ENCODE measurements around the gene NDUFC1.

The NDUFC1 gene

GRCh38 chr4:139279760-139280620, 22.3 kb downstream of the NDUFC1 start, which contains the start of gene MGARP:
Gene MGARP (minus strand): TSS chr4:139280225. CDS start chr4:139280158, 67 bp downstream.
- DNase-seq (ENCODE audit: extremely low read depth, low read depth): no peak
- no peak for TF ChIP-seq CTCF (IDR thresholded peaks at IDR 0.05; ENCODE audit: low read depth, low read length, missing control alignments)
- H3K4me3 ChIP-seq (replicated peaks; ENCODE audit: low read depth, low read length): peak within 1 kb of the TSS; percentile 51

- peak overlapping the region; percentile 51 for H3K4me3 ChIP-seq (replicated peaks; ENCODE audit: low read depth, low read length)
- DNase-seq (ENCODE audit: extremely low read depth, low read depth): no peak
- TF ChIP-seq CTCF (IDR thresholded peaks at IDR 0.05; ENCODE audit: low read depth, low read length, missing control alignments): no peak
These were observed 23.1 kb downstream of the NDUFC1 start for GRCh38 chr4:139278912-139279759.

- no peak for DNase-seq (ENCODE audit: extremely low read depth, low read depth)
- TF ChIP-seq CTCF (IDR thresholded peaks at IDR 0.05; ENCODE audit: low read depth, low read length, missing control alignments): no peak
- H3K4me3 ChIP-seq (replicated peaks; ENCODE audit: low read depth, low read length): peak overlapping the region; percentile 51
These were observed 23.8 kb downstream of the NDUFC1 start for GRCh38 chr4:139278485-139278884.

- H3K4me3 ChIP-seq (replicated peaks; ENCODE audit: low read depth, low read length): no peak overlapping the region
- no peak for TF ChIP-seq CTCF (IDR thresholded peaks at IDR 0.05; ENCODE audit: low read depth, low read length, missing control alignments)
- no peak for DNase-seq (ENCODE audit: extremely low read depth, low read depth)
These were observed 27.0 kb downstream of the NDUFC1 start for GRCh38 chr4:139275281-139275735.

GRCh38 chr4:139274790-139275189, 27.5 kb downstream of the NDUFC1 start:
- TF ChIP-seq CTCF (IDR thresholded peaks at IDR 0.05; ENCODE audit: low read depth, low read length, missing control alignments): no peak
- no peak for DNase-seq (ENCODE audit: extremely low read depth, low read depth)
- no peak overlapping the region for H3K4me3 ChIP-seq (replicated peaks; ENCODE audit: low read depth, low read length)

- no peak for TF ChIP-seq CTCF (IDR thresholded peaks at IDR 0.05; ENCODE audit: low read depth, low read length, missing control alignments)
- no peak for DNase-seq (ENCODE audit: extremely low read depth, low read depth)
- no peak overlapping the region for H3K4me3 ChIP-seq (replicated peaks; ENCODE audit: low read depth, low read length)
These were observed 28.4 kb downstream of the NDUFC1 start for GRCh38 chr4:139273835-139274234.
